HG02970 (cell line): ENCODE measurements around the gene NUAK1.

ENCODE experiments used
- ATAC-seq: cut with Tn5 transposase; IDR thresholded peaks from one replicate; pipeline ENCODE4 v1.9.1; 2021; ENCODE audit warnings: mild to moderate bottlenecking, moderate library complexity, moderate number of reproducible peaks; ENCODE audit not compliant: unreplicated experiment, low FRiP score

Gene NUAK1

DNA sequence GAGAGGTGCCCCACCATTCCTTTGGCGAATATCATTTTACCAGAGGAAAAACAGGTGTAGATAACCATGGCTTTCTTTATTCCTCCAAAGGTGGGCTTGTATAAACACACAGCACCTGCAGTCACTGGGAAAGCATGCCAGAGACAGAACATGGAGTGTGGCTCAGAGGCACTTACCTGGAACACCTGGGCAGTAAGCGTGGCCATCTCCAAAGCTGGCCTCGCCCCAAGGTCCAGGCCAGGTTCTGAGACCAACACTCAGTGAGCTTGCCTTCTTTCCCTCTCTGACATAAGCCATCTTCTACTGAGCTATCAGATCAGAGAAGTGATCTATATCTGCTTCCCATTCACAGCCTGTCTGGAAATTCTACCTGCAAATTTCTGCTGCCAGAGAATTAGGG, 70.5 kb downstream of the NUAK1 start:
- no peak for ATAC-seq

DNA sequence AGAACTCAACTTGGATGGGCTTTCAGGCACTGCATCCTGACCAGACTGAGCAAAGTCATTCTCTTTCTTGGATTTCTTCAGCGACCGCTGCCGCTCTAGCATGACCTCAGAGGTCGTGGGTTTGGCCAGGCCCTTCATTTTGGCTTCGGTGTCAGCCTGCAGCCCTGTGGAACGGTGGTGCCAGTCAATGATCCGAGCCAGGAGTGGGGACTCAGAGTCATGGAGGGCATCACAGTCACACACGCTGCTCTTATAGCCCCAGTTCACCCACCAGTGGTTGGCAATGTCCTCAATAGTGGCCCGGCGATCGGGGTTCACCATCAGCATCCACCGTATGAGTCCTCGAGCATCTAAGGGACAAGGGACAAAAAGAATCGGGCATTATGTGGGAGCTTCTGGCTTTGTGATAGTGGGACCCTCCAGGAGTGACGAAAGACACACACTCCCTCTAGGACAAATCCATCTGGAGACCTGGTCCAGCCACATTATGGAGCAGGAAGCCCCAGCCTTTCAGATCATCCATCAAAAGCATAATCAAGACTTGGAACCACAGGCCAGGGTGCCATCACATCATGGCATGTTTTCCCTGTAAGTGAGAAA, 71.0 kb downstream of the NUAK1 start:
- ATAC-seq = no peak

DNA sequence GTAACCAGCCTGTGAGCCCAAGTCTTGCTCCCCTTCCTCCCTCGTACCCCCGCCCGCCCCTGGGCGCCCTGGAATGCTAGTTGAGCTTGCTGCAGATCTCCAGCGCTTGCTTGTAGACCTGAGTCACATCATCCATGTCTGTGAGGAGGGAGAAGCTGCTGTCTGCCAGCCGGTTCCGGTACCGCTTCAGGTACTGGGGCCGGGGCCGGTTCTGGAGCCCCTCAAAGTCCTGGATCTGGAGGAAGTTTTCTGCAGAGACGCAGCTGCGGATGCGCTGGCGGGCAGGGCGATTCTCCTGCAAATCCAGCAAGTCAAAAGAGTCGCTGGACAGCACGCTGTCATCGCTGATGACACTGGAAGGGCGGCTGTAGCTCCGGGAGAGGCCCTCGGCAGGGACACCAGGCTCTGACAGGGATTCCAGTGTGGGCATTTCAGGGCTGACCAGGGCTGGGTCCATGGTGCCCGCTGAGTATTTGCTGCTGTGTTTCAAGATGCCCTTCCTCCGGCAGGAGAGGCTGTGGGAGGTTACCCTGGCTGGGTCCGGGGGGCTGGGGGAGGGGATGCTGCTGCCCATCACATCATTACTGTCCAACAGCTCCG, 71.9 kb downstream of the NUAK1 start:
- ATAC-seq = no peak

DNA sequence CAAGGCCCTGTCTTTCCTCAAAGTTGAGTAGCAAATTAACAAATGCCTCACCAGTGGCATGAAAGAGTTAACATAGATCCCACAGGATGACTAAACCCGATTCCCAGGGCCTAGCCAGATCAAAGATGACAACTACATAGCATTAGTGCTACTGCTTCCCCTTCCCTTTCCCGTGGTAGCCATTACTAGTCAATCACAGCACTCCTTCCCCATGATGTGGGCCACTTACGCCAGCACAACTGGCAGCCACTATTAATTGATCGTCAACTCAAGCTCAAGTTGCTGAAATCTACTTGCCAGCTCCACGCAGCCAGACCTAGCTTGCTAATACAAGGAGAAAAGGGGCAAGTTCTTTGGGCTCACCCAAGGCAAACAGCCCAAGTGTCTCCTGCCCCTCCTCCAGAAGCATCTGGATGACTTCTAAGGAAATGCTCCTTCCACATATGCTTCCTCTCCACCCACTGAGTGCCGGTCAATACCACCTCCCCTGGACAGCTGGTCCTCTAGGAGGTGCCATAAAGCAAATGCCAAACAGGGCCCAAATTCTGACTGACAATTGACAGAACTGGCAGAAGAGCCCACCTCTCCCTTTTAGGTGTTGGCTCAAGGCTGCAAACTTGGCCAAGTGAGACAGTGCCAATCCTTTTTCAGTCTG, 72.6 kb downstream of the NUAK1 start:
- no peak for ATAC-seq

DNA sequence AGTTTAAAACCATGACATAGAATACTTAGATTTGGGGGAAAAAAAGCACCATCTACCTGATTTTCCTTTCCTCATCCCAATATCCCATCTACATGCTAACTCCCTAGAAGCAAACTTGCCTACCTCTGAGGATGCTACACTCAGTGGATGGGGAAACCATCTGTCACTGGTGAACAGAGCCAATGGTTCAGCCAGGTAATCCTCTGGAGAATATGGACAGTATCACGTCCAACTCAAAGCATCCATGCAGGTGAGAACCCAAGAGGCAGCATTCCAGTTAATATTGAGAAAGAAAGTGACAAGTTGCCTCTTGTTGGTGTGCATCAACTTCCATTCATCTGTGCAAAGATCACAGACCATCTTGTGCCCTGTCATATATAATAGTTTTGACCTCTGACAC, 73.2 kb downstream of the NUAK1 start:
- no peak for ATAC-seq

DNA sequence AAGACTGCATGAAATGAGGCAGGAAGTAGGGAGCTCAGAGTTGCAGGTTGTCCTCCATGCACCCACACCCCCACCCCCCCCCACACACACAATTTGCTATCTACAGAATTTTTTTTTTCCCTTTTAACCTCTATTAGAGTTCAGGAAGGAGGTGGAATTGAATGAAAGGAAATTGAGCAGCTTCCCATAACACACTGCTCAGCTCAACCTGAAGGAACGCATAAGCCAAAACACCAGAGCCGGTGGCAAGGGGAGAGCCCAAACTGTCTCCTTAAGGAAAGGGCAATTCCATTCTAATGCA, 74.1 kb downstream of the NUAK1 start:
- no peak for ATAC-seq

DNA sequence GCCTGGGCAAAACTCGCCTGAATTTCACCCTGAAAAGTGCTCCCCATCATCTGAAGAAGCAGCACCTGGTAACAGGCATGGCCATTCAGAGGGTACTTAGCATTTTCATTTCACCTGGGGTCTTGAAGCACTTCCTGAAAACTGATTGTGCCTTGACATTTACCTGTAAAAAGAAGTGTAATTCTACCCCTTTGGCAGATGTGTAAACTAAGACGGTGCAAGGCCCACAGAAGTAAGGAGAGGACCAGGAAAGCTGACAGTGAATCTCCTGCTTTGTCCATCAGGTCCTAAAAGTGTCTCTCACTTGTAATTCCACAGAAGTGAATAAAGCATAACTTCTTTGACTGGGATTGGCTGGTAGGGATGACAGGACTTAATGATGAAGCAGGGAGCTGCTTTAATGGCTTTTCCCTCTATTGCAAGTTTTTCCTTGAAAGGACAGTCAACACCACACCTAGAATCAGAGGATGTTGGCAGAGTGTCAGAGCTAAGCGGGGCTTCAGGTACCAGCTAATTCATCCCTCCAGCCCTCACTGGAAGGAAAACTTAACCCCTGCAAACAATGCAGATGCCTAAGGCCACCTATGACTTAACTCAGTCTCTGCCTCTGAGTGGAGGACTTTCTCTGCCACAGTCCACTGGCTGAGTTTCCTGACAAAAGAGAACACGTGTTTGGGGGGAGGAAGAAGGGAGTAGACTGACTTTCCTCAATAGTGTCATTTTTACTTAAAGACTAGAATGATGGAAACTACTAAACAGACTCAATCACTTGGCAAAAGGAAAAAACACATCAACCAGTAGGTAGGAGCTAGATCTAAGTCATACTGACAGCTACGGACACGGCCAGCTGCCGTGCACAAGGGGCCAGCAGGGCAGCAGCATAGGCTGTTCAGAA, 74.7 kb downstream of the NUAK1 start:
- no peak for ATAC-seq

DNA sequence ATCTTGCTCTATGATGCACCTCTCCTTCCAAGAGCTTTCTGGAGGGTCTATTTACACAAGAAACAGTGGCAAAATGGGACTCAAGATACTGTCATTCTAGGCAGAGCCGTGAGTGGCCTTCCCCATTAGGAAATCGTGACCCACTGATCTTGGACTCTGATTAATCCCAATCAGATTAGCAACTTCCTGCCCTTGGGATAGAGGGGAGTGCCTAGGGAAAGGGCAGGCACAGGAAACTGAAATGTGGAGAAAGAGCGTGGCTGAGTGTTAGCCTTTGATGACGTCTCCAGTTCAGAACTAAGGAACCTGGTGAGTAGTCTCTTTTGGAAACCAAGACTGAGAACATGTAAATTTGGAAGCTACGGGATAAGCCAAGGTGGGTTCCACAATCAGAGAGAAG, 76.1 kb downstream of the NUAK1 start:
- ATAC-seq = no peak

DNA sequence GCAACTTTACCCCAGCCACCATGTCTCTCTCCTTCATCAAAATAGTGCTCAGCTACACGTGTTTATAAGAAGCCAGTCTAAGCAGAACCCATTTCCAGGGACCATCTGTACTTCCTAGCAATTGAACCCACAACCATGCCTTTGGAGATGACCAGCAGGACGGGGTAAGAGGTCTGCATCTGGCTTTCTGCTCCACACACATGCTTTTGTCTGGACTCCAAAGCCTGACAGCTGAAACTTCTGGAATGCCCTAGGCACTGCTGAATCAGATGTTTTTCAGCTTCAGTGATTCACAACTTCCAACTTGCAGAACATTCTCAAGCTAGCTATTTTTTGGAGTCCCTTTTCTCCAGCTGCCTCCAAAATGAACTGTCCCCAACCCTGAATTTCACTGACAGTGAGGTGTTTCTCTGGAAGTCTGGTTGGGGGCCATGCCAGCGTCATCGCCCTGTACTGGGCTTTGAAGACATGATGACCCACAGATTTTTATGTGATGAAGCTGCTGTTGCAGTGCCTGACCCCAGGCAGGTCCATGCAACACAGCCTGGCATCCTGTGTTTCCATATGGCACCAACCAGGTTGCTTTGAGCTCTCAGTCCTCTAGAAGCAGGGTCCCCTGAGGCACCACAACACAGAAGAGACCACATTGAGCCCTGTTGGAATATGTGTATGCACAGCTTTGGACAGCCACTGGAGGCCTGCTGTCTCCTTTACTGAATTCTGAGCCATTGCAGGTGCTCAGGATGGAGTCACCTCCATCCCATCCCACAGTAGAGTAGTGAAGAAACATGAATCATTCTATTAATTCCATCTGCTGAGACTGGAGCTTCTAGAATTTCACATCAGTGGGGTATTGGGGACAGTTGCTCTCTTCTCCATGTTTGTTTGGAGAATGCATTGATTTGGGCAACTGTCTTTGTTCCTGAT, 80.2 kb downstream of the NUAK1 start:
- no peak for ATAC-seq

DNA sequence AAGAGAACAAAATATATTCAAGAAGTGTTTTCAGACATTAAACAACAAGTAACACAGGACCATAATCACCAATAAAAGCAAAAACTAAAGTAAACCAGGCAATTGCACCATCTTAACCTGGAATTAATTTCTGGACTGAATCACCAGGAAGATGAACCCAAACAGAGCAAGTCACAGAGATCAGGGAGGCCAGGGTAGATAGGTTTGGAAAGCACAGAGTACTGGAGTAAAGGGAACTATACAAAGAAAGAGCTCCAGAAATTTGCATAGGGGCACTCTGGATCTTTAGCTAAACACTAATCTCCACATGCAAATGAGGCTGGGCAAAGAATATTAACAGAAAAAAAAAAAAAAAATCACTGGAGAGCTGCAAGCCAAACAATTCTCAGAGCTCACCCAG, 84.7 kb downstream of the NUAK1 start:
- ATAC-seq = no peak

DNA sequence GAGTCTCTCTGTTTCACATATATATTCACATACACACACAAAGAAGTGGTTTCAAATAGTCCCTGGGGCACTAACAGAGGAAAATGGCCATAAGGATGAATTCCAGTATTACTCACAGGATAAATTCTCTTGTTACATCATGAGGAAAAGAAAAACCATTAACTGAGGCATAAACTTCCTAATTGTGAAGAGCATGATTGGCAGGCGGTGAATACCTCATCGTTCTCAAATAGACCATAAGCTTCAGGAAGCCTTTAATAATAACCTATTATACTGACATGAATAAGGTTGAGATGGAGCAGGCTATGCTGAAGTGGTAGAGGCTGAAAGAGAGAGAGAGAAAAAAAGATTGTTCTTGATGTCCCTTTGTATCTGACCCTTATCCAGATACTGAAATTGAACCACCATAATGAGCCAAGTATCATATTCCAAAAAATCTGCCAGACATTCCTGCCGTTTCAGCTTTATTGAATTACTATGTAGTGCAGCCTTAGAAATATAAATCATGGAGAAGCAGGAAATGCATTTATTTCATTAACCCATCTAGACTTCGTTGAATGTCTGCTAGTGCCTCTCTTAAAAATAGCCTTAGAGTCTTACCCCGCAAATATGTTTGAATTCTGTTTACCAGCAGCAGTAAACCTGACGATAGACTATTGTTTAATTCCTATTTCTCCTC, 86.8 kb downstream of the NUAK1 start:
- no peak for ATAC-seq

DNA sequence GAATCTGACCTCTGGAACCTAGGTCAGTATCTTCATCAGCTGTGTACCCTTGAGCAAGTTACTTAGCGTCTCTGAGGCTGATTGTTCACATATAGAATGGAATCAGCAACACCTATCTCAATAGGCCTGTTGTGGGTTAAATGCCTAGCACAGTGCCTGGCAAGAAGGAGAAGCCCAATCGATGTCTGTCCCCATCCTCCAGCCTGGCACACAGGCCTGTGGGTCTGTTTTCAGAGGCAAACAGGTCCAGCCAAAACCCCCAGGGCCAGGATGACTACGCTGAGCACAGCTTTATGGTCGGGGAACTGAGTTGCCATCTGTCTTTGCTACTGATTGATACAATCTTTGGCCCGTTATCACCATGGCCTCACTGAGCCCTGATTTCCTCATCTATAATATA, 89.2 kb downstream of the NUAK1 start:
- ATAC-seq = no peak

DNA sequence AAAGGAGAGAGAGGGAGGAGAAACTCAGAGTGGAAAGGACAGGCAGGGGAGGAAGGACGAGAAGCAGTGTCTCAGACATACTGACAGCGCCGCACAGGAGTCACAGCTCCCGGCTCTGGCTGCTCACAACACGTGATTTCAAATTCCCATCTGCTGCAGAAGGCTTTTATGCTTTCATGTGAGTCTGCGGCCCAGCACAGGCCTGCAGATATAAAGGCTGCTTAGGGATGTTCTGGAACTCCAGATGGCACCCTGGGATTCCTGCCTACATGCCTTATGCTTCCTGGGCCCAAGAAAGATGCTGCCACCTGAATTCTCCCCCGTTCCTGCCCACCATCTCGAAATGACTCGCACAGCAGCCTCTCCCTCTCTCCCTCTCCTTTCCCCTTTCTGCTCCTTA, 89.6 kb downstream of the NUAK1 start:
- no peak for ATAC-seq

DNA sequence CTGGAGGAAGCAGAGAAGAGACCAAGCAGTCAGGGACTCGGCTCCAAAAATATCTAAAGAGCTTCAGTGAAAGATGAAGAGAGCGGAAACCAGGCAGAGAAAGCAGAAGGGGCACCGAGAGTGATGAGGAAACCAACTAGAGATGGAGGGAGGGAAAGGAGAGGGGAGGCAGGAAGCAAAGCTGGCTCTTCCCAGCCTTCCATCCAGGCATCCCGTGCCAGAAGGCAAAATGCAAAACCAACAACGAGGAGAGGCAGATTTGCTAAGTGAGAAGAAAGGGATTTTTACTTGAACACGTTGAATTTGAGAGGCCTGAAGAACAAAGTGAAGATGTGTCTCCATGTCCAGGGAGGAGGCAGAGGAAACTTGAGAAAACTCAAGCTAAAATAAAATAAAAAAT, 90.1 kb downstream of the NUAK1 start:
- ATAC-seq = no peak

DNA sequence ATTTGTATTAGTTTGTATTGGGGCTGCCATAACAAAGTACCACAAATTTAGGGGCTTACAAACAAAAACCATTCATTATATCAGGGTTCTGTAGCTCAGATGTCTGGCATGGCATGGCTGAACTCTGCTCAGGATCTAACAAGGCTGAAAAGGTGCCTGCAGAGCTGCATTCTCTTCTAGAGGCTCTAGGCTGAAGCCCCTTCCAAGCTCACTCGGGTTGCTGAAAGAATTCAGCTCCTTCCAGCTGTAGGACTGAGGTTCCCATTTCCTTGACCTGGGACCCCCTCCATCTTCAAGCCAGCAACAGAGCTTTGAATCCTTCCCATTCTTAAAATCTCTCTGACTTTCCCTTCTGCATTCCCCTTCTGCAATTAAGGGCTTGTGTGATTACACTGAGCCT, 90.7 kb downstream of the NUAK1 start:
- ATAC-seq = no peak

DNA sequence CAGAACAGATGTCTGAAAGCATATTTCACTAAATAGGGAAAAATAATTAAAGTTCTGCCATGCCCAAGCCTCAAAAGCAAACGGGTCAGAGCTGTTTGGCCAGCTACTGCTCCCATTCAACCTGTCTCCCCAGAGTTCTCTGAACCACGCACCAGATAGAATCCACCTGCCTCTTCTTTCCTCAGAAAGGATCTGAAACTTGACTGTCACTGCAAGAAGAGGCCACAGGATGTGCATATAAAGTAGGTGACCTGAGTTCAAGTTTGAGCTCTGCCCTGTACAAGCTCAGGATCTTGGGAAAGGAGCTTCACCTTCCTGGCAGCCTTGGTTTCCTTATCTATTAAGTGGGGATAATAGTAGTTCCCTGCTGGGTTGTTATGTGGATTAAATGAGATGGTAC, 91.8 kb downstream of the NUAK1 start:
- no peak for ATAC-seq

DNA sequence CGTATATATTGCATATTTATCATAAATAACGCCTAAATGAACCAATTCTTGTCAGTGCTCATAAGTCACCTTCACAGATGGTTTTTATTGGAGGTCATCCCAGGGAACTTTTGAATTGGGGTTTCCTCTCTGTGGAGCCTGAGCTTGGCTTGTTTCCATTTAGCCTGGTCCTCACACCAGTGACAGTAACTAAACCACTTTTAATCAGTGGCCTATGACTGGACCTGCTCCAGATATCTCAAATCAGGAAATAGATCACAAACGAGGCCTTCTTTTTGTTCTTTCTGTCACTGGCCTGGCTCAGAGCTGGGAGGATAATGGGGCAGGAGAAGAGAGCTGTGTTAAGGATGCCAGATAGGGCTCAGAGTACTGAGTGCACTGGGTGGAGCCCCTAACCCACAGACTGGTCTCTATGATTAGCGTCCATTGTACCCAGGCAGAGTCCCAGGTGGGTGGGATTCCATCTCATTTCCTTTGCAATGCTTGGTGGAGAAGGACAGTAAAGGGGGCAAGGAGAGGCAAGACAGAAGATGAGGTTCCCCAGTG, 92.4 kb downstream of the NUAK1 start:
- ATAC-seq = no peak

DNA sequence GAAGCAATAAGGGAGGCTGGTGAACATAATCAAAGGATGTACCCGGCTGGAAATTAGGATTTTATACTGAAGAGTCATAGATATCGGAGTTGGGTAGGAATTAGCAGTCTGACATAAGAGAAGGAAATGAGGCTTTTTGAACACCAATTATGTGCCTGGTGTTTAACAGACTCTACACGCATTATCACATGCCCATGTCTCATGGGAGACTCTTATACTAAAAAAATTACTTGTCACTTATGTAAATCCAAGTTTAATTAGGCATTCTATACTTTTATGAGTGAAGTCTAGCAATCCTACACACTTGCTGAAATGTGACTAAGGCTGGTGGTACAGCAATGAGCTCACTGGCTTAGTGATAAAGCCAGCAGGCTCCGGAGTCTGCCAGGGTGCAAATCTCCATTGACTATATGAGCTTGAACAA, 93.5 kb downstream of the NUAK1 start:
- ATAC-seq = no peak

DNA sequence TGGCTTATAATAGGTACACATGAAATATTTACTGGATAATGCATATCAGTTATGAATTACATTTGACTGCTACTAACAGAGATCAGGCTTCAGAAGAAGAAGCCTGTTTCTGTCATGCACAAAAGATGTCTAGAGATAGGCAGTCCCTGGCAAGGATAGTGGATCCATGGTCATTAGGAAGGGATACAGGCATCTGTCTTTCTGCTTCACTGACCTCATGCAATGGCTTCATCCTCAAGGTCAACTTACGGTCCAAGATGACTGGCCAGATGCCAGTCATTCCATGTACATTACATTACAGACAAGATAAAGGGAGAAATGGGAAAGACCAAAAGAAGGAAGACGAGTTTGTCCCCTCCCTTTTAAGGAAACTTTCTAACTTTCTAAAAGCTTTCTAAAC, 94.0 kb downstream of the NUAK1 start:
- ATAC-seq = no peak

DNA sequence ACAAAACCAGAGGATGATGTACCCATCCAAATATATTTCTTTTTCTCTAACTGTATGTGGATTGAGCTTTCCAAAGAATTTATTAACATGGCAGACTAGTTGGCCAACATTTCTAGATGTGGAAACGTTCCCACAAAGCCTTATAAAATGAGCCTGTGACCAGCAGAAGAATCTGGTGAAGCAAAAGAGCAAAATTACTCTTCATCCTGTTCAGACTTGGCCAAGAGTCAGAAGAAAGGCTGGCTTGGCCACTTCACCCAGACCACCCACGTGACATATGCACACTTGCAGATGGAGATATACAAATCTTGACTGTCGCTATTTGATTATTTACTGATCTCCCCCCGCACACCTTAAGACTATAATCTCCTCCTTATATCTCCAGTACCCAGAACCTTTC, 96.7 kb downstream of the NUAK1 start:
- no peak for ATAC-seq
